Colon (tissue), 2 donors: Measurements from ENCODE around the gene TEX14.
"Not testable (repeated sequence)": the region's sequence is repeated elsewhere in the genome, so short reads cannot be mapped to it uniquely, and the experiment has no call there.

Source experiments
- FAIRE-seq: peaks from 2 replicates; lab custom pipeline; 2012; peaks lifted over from hg19 to GRCh38; lab: Jason Lieb, UNC
- donor health status: control.
- donor health status: control.

Gene TEX14

DNA sequence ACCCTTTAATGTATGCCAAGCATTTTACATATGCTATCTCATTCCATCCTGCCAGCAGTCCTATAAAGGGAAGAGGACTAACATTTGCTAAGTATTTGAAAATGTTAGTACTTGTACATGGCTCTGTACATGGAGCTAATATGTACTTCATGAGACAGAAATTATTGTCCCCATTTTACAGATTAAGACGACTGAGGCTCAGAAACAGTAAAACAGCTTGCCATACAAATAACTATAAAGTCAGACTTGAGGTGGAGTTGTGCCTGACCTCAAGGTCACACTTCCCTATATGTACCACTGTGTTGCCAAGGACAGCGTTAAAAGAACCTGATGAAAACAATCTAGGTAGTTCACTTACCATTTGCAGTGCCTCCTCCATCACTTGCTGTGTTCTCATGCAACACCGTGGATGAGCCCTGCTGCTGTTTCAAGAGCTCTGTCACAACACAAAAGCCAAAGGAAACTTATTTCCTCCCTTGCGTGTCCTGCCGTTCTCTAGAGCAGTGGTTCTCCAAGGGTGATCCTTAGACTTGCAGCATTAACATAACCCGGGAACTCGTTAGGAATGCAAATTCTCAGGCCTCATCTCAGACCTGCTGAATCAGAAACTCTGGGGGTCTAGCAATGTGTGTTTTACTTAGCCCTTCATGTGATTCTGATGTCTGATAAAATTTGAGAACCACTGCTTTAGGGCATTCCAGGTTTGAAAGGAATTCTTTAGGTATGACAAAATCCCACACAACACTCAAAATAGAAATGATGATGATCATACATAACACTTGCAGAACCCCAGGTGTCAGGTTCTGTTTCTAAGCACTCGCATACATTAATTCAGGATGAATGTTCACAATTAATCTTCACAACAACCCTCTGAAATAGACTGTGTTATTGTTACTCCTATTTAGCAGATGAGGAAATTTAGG is 126.2 kb downstream of the TEX14 start:
- FAIRE-seq = no peak

DNA sequence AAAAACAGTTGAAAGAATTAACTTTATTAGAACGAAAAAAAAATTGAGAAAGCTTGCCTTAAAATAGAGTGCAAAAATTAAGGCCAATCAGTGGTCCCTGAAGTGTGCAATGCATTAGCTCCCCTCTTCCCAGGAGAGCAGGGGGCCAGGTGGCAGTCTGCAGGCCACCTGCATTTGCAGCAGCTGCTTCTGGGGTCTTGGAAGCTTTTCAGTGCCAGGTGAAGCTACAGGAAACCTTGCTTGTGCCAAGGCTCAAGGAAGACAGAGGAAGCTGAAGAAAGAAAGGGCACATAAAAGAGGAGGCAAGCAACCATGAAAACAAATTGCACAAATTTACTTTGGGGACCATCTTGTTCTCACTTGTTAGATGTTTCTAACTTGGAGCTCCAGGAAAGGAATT is 126.9 kb downstream of the TEX14 start:
- FAIRE-seq = no peak

DNA sequence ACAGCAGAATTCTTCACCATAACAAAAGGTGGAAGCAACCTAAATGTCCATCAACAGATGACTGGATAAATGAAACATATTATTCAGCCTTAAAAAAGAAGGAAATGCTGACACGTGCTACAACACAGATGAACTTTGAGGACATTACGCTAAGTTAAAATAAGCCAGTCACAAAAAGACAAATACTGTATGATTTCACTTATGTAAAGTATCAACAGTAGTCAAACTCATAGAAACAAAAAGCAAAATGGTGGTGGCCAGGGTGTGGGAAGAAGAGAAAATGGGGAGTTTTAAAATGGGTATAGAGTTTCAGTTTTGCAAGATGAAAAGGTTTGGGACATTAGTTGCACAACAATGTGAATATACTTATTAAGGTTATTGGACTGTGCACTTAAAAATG is 127.6 kb downstream of the TEX14 start:
- FAIRE-seq = no peak

DNA sequence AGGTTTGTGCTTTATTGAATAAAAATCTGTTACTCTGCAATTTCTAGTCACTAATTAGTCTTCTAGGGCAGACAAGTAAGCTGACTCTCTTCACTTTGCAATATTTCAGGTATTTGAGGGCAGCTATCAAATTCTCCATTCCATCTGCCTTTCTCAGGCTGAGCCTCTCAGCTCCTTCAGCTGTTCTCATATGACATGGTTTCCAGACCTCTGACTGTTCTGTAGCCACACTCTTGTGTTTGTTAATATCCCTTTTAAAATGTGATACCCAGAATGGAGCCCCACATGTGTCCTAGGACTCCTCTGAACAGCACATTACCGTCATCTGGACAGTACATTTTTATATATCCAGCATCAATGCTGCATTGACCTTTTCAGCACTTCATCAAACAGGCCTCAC is 131.3 kb downstream of the TEX14 start:
- no peak for FAIRE-seq

DNA sequence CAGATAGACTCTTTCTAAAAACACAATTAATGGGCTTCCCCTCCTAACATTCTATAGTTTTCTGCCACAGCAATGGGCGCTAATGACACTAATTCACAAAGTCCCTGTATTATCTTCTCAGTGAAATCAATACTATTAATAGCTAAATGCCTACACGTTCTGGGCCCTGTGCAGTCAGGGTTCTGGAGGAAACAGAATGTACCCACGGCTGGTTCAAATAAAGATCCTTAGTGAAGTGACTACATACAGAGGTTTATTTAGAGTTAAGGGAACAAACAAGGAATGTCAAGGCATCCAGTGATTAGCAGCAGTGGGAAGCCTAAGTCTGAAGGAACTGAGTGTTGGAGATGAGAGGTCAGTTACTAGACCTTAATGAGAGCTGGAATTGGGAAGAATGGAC is 133.9 kb downstream of the TEX14 start:
- no peak for FAIRE-seq

DNA sequence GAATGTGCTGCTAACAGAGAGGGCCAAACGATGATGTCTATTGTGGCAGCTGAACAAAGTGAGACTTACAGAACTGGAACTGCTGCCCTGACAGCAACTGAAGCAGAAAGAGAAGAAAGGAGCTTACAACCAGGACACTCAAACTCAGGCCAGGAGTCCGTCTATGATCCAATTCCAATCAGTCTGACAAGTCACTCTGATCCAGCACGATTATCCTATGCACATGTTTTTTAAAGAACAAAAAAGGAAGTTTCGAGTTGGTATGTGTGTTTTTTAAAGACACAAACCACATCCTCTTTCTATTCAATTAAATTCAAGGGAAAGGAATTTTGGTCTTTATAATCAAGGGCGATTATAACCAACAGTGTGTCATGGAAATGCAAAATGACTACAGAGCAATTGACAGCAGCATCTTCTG is 135.0 kb downstream of the TEX14 start:
- FAIRE-seq = no peak

DNA sequence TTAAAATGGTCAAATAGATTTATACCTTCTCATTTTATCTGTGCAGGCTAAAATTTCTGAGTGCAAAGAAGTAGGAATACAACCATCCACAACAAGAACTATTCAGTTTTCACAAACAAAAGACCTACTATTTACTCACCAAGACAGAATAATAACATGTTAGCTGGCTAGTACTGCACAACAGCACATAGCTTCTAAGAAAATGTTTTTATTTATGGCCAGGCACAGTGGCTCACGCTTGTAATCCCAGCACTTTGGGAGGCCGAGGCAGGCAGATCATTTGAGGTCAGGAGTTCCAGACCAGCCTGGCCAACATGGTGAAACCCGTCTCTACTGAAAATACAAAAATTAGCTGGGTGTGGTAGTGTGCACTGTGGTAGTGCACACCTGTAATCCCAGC is 136.7 kb downstream of the TEX14 start:
- FAIRE-seq = not testable (repeated sequence)

DNA sequence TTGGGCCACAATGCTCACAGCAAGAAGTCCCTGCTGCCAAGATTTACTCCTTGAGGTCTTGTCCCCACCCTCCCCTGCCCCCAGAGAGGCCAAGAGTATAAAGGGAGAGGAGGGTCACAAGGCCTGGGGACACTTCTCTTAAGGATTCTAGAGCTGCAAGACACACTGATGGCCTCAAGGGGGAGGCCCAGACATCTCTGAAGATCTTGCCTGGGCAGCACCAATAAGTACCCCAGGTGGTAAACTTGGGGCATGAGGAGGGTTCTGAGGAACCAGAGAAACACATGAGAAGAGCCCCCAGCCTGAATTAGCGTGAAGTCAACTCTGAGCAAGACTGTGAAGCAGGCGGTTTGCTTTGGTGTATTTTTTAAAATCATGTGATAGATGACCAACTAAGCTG is 150.6 kb downstream of the TEX14 start:
- no peak for FAIRE-seq

DNA sequence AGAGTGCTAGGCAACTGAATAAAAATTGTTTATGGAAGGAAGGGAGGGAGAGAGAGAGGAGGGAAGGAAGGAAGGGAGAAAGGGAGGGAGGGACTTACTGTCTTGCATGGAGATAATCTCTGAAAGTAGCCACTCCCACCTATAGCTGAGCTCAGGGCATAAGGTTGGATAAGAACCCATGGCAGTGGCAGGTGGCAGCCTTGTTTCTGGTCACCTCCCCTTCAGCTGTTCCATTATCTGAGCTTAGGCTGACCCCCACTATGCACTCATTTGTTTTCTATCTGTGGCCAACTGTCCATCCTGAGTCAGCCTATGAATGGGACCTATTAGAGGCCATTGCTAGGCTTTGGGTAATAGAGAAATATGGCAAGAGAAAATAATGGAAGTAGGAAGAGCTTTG is 152.1 kb downstream of the TEX14 start:
- no peak for FAIRE-seq

DNA sequence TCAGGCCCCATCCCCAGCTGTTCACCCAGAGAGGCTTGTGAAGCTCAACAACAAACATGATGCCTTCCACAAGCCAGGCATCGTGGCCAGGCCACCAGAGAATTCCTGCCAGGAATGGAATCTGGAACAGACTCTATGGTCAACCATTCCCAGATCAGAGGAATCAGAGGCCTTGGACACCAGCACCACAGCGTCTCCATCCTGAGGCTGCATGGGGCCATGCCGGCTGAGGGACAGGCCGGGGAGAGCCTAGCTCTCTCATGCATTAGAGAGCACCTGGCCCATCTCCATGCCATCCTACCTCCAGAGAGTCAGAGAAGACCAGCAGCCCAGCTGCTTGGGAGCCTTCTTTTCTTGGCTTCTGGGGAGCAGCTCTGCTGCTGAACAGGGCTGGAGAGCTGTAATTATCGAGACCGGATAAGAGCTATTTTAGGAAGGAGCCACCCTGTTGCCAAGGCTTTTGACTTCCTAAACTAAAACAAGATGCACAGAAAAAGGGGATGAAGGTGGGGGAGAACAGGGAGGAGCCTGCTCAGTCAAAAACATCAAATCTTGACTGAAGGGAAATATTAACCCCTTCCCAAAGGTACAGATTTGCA is 152.9 kb downstream of the TEX14 start:
- no peak for FAIRE-seq

DNA sequence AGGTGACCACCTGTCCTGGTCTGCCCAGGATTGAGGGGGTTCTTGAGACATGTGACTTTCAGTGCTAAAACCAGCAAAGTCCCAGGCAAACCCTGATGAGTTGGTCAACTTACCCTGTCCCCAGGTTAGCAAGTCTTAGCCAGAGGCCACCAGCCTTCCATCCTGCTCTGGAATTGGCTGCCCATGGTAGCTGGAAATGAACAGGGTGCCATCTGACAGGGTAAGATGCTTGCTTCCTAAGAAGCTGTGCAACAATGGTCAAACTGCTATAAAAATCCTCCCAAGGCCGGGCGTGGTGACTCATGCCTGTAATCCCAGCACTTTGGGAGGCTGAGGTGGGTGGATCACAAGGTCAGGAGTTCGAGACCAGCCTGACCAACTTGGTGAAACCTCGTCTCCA is 154.6 kb downstream of the TEX14 start:
- FAIRE-seq = no peak

DNA sequence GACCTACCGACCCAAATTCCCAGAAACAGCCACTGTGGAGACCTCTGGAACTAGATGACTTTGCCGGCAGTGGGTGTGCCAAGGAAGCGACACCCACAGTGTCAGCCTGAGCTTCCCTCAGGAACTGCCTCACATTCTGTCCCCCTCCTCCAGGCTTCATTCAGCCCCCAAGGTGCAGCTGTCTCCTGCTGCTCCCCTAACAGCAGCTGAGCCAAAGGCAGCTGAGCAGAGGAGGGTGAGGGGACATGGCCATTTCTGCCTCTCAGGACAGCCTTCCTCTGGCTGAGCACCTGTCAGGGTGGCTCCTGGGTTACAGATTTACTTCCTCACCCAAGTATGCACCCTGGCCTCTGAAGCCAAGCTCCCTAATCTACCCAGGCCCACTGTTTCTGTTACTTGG is 155.3 kb downstream of the TEX14 start:
- FAIRE-seq = no peak

DNA sequence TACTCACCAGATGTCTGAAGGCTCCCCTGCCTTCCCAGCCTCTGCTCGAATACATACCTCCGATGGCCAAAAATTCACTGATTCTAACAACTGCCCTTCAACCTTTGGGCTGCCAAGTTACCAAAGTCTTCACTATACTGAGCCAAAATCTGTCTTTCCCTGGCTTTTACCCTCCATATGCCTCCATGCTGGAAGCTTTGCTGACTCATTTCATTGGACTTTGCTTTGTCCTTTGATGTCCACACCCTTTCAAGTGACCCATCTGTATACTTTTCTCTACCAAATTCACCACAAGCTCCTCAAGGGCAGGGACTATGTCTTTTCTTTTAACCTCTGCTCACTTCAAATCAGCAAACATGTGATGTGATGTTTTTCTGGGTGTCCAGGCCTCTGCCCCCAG is 156.4 kb downstream of the TEX14 start:
- no peak for FAIRE-seq

DNA sequence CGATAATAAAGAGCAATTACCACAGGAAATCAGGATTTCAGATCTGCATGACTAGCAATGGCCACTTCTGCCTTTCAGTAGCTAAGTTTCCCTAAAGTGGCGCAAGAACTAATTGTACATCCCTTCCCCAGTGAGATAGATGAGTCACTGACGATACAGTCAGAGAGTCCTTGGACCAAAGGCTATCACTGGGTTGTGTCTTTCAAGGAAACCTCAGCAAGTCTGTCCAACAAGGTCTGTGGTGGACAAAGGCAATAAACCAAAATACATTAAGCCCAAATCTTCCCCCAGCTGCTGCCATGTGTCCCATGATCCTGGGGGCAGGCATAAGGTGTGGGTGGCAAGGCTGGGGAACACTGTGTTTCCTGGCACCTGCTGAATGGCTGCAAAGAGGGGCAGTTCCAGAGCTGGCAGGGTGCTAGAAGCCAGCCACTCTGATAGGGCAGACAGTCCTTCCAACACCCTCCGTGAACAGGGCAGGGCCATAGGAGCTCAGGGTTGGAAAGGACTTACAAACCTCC is 156.9 kb downstream of the TEX14 start:
- no peak for FAIRE-seq

DNA sequence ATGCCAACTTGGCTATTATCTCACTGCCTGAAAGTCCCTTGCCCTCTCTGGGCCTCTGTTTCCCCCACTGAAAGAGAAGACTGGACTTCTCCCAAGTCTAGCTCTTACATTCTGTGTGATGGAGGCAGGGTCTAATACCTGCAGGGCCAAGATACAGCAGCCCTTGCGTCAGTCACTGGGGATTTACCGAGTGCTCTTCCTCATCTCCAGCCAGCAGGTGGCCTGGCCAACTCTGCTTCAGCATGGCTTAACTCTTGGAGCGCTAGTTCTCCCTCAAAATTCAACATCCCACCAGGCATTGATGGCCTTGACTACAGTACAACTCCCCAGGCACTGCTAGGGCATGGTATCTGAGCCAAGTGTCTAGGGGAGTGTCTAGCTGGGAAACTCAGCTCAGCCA is 157.5 kb downstream of the TEX14 start:
- no peak for FAIRE-seq

DNA sequence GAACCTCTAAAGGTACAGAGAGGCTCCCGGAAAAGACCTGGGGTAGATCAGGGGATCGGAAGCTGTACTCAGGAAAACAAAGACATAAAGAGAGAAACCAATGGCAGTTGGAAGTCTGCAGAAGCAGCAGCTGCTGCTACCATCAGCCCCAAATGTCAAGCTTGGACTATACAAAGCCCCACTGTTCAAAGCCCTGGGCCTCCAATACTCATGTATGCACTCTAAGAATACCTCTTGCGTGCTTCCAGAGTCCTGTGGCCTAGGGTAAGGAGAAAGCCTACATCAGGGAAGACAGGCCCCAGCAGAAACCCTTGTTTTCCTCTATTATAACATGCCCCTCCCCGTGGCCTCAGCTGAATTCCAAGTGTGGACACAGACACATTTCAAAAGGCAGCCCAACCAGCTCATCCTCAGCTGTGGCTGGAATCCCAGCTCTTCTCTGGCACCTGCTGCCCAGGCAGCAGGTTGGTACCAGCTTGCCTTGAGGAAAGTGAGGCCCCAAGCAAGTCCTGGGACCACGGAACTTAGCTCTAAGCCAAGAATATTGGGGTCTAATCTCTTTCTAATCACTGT is 158.1 kb downstream of the TEX14 start:
- FAIRE-seq = no peak

DNA sequence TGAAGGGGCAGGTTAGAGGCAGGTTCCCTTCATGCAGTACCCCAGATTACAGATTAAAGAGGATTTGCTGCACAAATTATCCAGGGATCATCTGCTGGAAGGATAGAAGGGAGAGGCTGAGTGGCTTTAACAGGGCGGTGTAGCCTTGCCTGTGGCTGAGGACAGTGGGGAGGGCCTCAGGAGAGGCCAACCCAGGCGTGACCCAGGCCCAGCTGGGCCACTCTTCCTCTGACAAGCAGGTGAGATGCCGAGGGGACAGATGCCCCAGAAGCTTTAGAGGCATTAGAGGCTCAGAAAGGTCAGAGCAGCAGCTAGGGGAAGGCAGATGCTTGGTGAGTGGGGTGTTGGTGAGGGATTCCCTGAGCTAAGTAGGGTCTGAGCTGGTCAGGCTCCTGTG is 159.3 kb downstream of the TEX14 start:
- FAIRE-seq = no peak

DNA sequence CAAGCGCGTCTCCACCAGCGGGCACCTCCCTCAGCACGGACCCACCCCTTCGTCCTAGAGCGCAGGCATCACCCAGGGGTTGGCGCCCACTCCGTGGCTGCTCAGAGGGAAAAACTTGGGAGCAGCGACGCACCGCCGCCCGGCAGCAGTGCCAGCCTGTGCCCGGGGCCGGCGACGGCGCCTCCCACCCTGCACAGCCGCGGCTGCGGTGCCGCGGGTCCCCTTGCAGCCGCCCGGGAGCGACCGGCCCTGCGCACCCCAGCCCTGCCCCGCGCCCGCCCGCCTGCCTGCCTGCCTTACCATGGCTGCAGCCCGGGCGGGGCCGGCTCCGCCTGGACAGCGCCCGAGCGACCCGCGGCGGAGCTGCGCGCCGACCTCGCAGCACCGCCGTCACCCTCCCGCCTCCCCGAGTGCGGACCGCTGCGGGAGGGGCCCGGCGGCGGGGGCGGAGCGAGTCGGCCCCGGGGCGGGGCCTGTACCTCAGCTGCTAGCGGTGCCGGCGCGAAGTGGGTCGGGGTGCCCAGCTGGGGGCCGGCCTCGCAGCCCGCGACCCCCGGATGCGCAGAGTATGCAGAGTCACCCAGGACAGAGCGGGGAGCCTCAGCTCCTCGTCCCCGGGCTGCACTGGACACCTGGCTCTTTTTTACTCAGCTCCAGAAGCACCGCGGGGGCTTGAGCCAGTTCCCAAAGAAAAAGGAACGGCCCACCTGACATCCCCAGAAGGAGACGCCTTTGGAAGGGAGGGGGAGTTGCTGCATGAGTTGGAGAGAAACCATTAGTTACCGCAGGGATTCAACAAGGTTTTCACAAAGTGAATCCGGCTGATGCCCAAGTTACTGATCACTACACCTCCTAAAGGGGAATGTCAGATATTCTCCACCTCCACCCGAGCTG is 159.9 kb downstream of the TEX14 start:
- no peak for FAIRE-seq

DNA sequence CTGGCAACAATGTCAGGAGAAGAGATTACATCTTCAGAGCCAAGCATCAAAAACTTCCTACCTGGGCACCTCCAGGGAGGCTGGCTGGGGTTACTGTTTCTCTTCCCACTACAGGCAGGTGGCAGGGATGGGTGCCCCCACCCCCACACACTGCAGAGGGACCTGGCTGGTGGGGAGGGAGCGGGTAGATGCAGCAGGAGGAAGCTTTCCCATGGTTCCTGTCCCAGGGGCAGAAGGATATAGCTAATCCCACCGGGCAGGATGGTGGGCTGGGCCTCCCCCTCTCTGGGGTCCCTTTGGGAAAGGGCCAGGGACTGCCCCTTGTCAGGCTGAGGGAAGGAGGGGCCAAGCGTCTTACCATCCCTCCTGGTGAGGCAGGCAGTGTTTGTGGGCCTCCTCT is 160.7 kb downstream of the TEX14 start:
- no peak for FAIRE-seq

DNA sequence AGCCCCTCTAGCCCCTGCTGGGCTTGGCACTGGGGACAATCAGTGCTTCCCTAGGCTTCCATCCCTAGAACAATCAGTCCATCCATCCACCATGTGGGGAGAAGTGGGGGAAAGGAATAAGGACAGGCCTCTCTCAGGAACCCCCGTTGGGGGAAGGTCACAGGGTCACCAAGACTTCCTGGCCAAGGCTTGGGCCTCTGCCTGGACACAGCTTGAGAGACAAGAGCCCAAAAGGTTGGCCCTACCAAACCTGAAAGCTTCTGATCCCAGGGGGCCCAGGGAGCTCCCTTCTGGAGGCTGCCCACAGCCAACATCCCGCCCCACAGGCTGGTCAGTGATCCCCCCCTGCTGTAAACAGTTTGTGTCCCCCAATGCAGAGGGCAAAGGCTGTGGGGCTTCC is 161.2 kb downstream of the TEX14 start:
- FAIRE-seq = no peak

DNA sequence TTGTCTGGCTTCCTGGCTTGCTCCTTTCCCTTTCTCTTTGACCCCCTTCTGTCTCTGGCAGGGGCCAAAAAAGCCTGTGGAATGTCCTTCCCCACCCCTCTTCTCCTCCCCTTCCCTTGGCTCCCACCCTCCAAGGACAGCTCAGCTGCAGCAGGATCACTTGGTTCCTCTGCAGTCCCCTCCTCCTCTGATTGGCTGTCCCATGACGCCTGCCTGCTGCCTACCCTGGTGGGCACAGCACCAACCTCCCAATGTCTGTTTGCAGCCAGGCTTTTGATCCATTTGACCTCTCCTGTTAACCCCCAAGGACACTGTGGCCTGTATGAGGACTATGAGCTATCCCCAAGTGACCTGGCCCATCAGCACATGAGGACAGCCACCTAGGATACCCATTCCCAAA is 162.6 kb downstream of the TEX14 start:
- no peak for FAIRE-seq

DNA sequence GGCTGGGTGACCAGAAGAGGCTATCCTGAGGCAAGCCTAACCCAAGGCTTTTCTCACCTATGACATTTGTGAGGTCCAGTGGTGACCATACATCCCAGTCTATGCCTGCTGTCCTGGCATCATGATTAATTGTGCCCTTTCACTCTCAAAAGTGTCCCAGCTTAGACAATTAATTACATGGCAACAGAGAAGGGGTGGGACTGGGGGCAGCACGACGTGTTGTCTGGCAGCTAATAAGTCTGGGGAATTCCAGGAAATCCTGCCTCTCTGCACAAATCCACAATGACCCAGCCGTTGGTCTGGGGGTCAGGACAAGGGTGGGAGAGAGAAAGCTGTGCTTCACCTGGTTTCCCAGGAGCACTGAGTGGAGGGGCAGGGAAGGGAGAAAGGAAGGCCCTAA is 163.4 kb downstream of the TEX14 start:
- no peak for FAIRE-seq
